Esophagus muscularis mucosa (tissue), 4 donors: ENCODE results near the gene GLO1. TPM values are rescaled to one million over a fixed set of nuclear protein-coding genes. Genes with fewer than 3 reads are reported as not detected.

Source experiments
- DNase-seq: peaks from one replicate; pipeline ENCODE4 v3.0.0-alpha.2; 2017; ENCODE audit errors: extremely low spot score
- H3K27ac ChIP-seq, 4 donors: fragments of 200-600 bp; sonication (generic); replicated peaks in 1 of 4; 1 replicate in 3 of 4; 2 replicates in 1 of 4; pipeline ENCODE4 v1.5.1; 2016 to 2019; ENCODE audit warnings: mild to moderate bottlenecking in 1 of 4
- H3K27me3 ChIP-seq, 4 donors: fragments of 200-600 bp; sonication (generic); one replicate each; pipeline versions ENCODE4 v1.5.1 to v1.6.0; 2016 to 2019
- H3K36me3 ChIP-seq, 4 donors: fragments of 200-600 bp; sonication (generic); one replicate each; pipeline ENCODE4 v1.5.1; 2016 to 2019
- H3K4me1 ChIP-seq, 4 donors: fragments of 200-600 bp; sonication (generic); one replicate each; pipeline ENCODE4 v1.5.1; 2016 to 2019
- H3K4me3 ChIP-seq, 4 donors: fragments of 200-600 bp; sonication (generic); 1 replicate in 2 of 4; 2 replicates in 2 of 4; pipeline ENCODE4 v1.5.1; 2016 to 2019; ENCODE audit warnings: mild to moderate bottlenecking in 4 of 4, moderate library complexity in 1 of 4
- H3K9me3 ChIP-seq, 4 donors: fragments of 200-600 bp; sonication (generic); 1 replicate in 3 of 4; 2 replicates in 1 of 4; pipeline ENCODE4 v1.5.1; 2016 to 2019
- EP300 ChIP-seq: sonication (generic); formaldehyde crosslinking; IDR thresholded peaks from one replicate; pipeline ENCODE4 v1.6.1; 2017; ENCODE audit warnings: antibody characterized with exemption
- POLR2A ChIP-seq: fragments of 450-650 bp; IDR thresholded peaks from one replicate; pipeline ENCODE4 v1.6.1; 2017; ENCODE audit warnings: antibody characterized with exemption, moderate library complexity, mild to moderate bottlenecking, low read depth
- POLR2AphosphoS5 ChIP-seq, 2 donors: sonication (generic); formaldehyde crosslinking; IDR thresholded peaks; one replicate each; pipeline ENCODE4 v1.6.1; 2017; ENCODE audit warnings: antibody characterized with exemption in 2 of 2
- WGBS: methylation state at CpG from one replicate; pipeline ENCODE4 v1.1.5; 2018; 5-methylcytosine and 5-hydroxymethylcytosine counted together
- intact Hi-C: fragments of 100-400 bp; cut with DNase I; formaldehyde crosslinking; loops from one replicate; pipeline ENCODE4 v1.15.1; 2023
- total RNA-seq, 4 donors: library from RNA; depleted of rRNA; stranded (reverse); fragments of >200 nt; gene quantifications; one replicate each; pipeline versions ENCODE4 v1.1.0 to v1.2.1, GENCODE V29; 2016
- TF ChIP-seq, protein P1 (sequence below), 3 experiments: fragments of 200-600 bp in 2 of 3; fragments of 450-650 bp in 1 of 3; sonication (generic) in 2 of 3; IDR thresholded peaks; one replicate each; pipeline ENCODE4 v1.5.1; 2017 to 2019; ENCODE audit warnings: antibody characterized with exemption in 3 of 3, mild to moderate bottlenecking in 2 of 3, moderate library complexity in 1 of 3

The GLO1 gene
- total RNA-seq, 4 donors from 2014 or later = 61.5 to 92.5 (median 70.4) TPM

DNA sequence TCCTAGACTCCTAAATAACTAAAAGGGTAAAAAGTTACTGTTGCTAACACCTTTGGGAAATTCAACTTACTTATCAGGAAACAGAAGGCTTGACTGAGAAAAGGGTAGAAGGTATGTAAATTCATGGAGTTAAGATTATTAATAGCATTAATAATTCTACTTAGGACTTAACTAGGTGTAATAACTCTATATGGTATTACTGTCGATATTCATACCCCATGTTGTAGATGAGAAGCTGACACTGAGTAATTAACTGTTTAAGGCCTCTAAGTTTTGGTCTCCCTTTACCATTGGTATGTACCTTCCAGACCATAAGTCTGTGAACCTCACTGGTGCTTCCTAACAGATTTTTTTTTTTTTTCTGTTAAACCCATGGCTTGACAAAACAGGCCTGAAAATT lies 15.4 kb downstream of the GLO1 start:
- Histone ChIP-seq H3K36me3 (peaks cover 10 to 29% (median 21%) of the 10 kb centered on the region in 4 donors), H3K27me3 (no peaks in the 10 kb centered on the region), H3K4me3 (no peak overlapping the region), H3K9me3 (no peaks in the 10 kb centered on the region), H3K27ac (no peak overlapping the region), H3K4me1 (peaks cover 0 to 30% (median 17%) of the 10 kb centered on the region in 4 donors)
- WGBS = 83% methylated on average over 1 of the region's 1 CpG
- DNase-seq = no peak
- TF ChIP-seq, protein P1, sequence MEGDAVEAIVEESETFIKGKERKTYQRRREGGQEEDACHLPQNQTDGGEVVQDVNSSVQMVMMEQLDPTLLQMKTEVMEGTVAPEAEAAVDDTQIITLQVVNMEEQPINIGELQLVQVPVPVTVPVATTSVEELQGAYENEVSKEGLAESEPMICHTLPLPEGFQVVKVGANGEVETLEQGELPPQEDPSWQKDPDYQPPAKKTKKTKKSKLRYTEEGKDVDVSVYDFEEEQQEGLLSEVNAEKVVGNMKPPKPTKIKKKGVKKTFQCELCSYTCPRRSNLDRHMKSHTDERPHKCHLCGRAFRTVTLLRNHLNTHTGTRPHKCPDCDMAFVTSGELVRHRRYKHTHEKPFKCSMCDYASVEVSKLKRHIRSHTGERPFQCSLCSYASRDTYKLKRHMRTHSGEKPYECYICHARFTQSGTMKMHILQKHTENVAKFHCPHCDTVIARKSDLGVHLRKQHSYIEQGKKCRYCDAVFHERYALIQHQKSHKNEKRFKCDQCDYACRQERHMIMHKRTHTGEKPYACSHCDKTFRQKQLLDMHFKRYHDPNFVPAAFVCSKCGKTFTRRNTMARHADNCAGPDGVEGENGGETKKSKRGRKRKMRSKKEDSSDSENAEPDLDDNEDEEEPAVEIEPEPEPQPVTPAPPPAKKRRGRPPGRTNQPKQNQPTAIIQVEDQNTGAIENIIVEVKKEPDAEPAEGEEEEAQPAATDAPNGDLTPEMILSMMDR (IDR thresholded peaks at IDR 0.05) = no peak
- TF ChIP-seq EP300 (no peak), POLR2A (no peak), POLR2AphosphoS5 (IDR thresholded peaks at IDR 0.05) (no peak)
- intact Hi-C loops = no loop called here

- H3K36me3 ChIP-seq = peaks cover 10 to 32% (median 25%) of the 10 kb centered on the region in 4 donors
- H3K4me3 ChIP-seq = no peak overlapping the region
- H3K4me1 ChIP-seq = peaks cover 0 to 30% (median 17%) of the 10 kb centered on the region in 4 donors
- no peaks in the 10 kb centered on the region for H3K9me3 ChIP-seq
- no peak overlapping the region for H3K27ac ChIP-seq
- DNase-seq = no peak
- TF ChIP-seq POLR2A (no peak), EP300 (no peak), POLR2AphosphoS5 (IDR thresholded peaks at IDR 0.05) (no peak)
- TF ChIP-seq, protein P1 (IDR thresholded peaks at IDR 0.05) = no peak
- H3K27me3 ChIP-seq = no peaks in the 10 kb centered on the region
- intact Hi-C loops = no loop called here
- WGBS = 94% methylated on average over 2 of the region's 2 CpGs
These were observed 15.9 kb downstream of the GLO1 start for GRCh38 chr6:38687043-38687353.

DNA sequence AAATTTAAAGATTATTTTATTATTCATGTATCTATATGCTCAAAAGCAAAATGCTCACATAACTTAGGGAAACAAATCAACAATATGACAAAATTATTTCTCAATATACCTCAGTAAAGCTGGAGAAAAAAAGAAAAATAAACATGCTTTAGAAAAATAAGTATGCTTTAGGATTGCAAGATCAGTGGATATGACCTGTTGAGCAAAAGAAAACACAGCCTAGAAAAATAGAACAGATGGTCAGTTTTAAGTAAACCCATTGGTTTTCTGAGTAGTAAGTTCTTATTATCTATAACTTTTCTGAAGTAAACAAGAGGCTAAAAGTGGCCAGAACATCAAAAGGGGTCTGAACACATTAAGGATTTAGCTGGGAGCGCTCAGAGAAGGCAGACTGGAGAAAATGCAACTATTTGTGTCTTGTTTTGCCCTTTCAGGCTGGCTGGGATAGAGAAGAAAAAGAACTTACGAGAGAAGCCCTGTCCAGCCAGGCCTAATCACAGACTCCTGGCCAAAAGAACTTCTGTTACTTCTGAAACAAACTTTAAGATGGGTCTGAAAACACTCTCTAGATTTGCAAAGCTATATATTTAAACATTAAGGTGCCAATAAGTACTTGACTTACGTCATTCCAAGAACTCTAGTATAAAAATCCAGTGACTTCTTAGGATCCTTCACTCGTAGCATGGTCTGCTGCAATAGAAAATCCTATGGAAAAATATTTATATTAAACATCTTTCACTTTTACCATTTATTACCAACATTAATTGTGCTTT lies 16.5 kb downstream of the GLO1 start:
- peaks cover 0 to 30% (median 17%) of the 10 kb centered on the region in 4 donors for H3K4me1 ChIP-seq
- DNase-seq = no peak
- peaks cover 14 to 37% (median 31%) of the 10 kb centered on the region in 4 donors for H3K36me3 ChIP-seq
- WGBS = 89% methylated on average over 4 of the region's 4 CpGs
- H3K27me3 ChIP-seq = no peaks in the 10 kb centered on the region
- no peak overlapping the region for H3K4me3 ChIP-seq
- H3K9me3 ChIP-seq = no peaks in the 10 kb centered on the region
- H3K27ac ChIP-seq = no peak overlapping the region
- TF ChIP-seq EP300 (no peak), POLR2A (no peak), POLR2AphosphoS5 (IDR thresholded peaks at IDR 0.05) (no peak)
- TF ChIP-seq, protein P1 (IDR thresholded peaks at IDR 0.05) = no peak
- intact Hi-C loops = no loop called here

- TF ChIP-seq POLR2A (no peak), POLR2AphosphoS5 (IDR thresholded peaks at IDR 0.05) (no peak), EP300 (no peak)
- TF ChIP-seq, protein P1 (IDR thresholded peaks at IDR 0.05) = no peak
- no peak for DNase-seq
- H3K9me3 ChIP-seq = no peaks in the 10 kb centered on the region
- H3K36me3 ChIP-seq = peaks cover 23 to 53% (median 42%) of the 10 kb centered on the region in 4 donors
- H3K27me3 ChIP-seq = no peaks in the 10 kb centered on the region
- 95% methylated on average over 3 of the region's 3 CpGs for whole genome bisulfite sequencing
- intact Hi-C loops = no loop called here
- H3K4me1 ChIP-seq = peaks cover 0 to 24% (median 14%) of the 10 kb centered on the region in 4 donors
- no peak overlapping the region for H3K4me3 ChIP-seq
- no peak overlapping the region for H3K27ac ChIP-seq
These were observed 18.0 kb downstream of the GLO1 start for GRCh38 chr6:38684904-38685303.
